GM12878 (cell line): ENCODE results near the gene MKX. TPM values are rescaled to one million over a fixed set of nuclear protein-coding genes. Genes with fewer than 3 reads are reported as not detected.

Source experiments
- ATAC-seq: fragments of 200-7000 bp; cut with Tn5 transposase; 3 replicates; pipeline ENCODE4 v1.9.1; 2020; ENCODE audit warnings: mild to moderate bottlenecking, moderate library complexity
- BruUV-seq: library from RNA; stranded (reverse); fragments of 400-500 nt; replicated peaks from 2 replicates; lab custom pipeline; 2021; lab: Mats Ljungman, UMichigan
- CTCF ChIA-PET: fragments of 300-600 bp; sonication (Branson Sonifier 250); formaldehyde crosslinking; extraction: SDS; loops from one replicate; lab custom pipeline; 2021; ENCODE audit warnings: inconsistent platforms; lab: Yijun Ruan, JAX
- POLR2A ChIA-PET: fragments of 350-600 bp; formaldehyde crosslinking; extraction: SDS; loops from one replicate; lab custom pipeline; 2021; ENCODE audit warnings: inconsistent platforms; lab: Charles Lee
- RAD21 ChIA-PET: fragments of 300-600 bp; sonication (Branson Sonifier 250); formaldehyde crosslinking; loops from one replicate; lab custom pipeline; 2023; ENCODE audit warnings: antibody characterized with exemption; ENCODE audit not compliant: unreplicated experiment; lab: Charles Lee
- SMC1A ChIA-PET: fragments of 300-600 bp; sonication (Branson Sonifier 250); formaldehyde crosslinking; loops from one replicate; lab custom pipeline; 2023; ENCODE audit not compliant: unreplicated experiment, uncharacterized antibody; lab: Charles Lee
- DNase-seq: peaks from one replicate; pipeline ENCODE4 v3.0.0-alpha.2; 2011; ENCODE audit warnings: low read depth, low spot score
- FAIRE-seq: peaks from 3 replicates; lab custom pipeline; 2011; peaks lifted over from hg19 to GRCh38; lab: Jason Lieb, UNC
- H2AFZ ChIP-seq: 2 replicates; pipeline ENCODE4 v1.6.0; 2011; ENCODE audit warnings: low read depth, low read length, control low read depth; ENCODE audit not compliant: control insufficient read depth
- H3K27ac ChIP-seq: 2 replicates; pipeline ENCODE4 v1.5.1; 2011; ENCODE audit warnings: control low read depth; ENCODE audit not compliant: control insufficient read depth, insufficient read depth
- H3K27me3 ChIP-seq, 2 experiments: replicated peaks in 1 of 2; 2 replicates each; pipeline versions ENCODE4 v1.6.0 to v1.6.1; 2011; ENCODE audit warnings: low read length in 1 of 2; ENCODE audit not compliant: control insufficient read depth in 2 of 2, insufficient read depth in 2 of 2
- H3K36me3 ChIP-seq, 2 experiments: 2 replicates each; pipeline ENCODE4 v1.5.1; 2011; ENCODE audit warnings: low read length in 1 of 2; ENCODE audit not compliant: control insufficient read depth in 2 of 2, insufficient read depth in 2 of 2
- H3K4me1 ChIP-seq: 2 replicates; pipeline ENCODE4 v1.6.1; 2011; ENCODE audit warnings: mild to moderate bottlenecking, low read length, moderate library complexity, mixed read lengths; ENCODE audit not compliant: control insufficient read depth, insufficient read depth
- H3K4me2 ChIP-seq: 2 replicates; pipeline ENCODE4 v1.6.0; 2011; ENCODE audit warnings: control low read depth; ENCODE audit not compliant: control insufficient read depth, insufficient read depth
- H3K4me3 ChIP-seq: fragments of 200-600 bp; sonication (generic); 2 replicates; pipeline ENCODE4 v1.5.1; 2016
- H3K79me2 ChIP-seq: 2 replicates; pipeline ENCODE4 v1.6.0; 2011; ENCODE audit warnings: low read length; ENCODE audit not compliant: control insufficient read depth, insufficient read depth
- H3K9ac ChIP-seq: 2 replicates; pipeline ENCODE4 v1.8.0; 2011; ENCODE audit warnings: low read length, control low read depth, mixed read lengths; ENCODE audit not compliant: control insufficient read depth, insufficient read depth
- H3K9me3 ChIP-seq: replicated peaks from 3 replicates; pipeline ENCODE4 v1.5.1; 2011; ENCODE audit warnings: mild to moderate bottlenecking, low read length; ENCODE audit not compliant: control insufficient read depth, insufficient read depth
- H4K20me1 ChIP-seq: 2 replicates; pipeline ENCODE4 v1.6.0; 2011; ENCODE audit not compliant: control insufficient read depth, insufficient read depth
- CREB1 ChIP-seq: IDR thresholded peaks from 2 replicates; pipeline ENCODE4 v1.6.1; 2012; ENCODE audit warnings: low read depth, mild to moderate bottlenecking, inconsistent platforms
- ESRRA ChIP-seq: IDR thresholded peaks from 2 replicates; pipeline ENCODE4 v1.6.1; 2012; ENCODE audit warnings: mild to moderate bottlenecking, low read length, improper control_type of control experiment
- GABPA ChIP-seq: IDR thresholded peaks from 2 replicates; pipeline ENCODE4 v1.6.1; 2014; ENCODE audit warnings: antibody characterized with exemption, low read depth, mild to moderate bottlenecking, inconsistent platforms
- HCFC1 ChIP-seq: fragments of 150-350 bp; IDR thresholded peaks from 2 replicates; pipeline ENCODE4 v1.6.1; 2014; ENCODE audit warnings: low read length
- KAT2A ChIP-seq: conservative IDR thresholded peaks from 2 replicates; pipeline ENCODE4 v1.6.1; 2011; ENCODE audit warnings: low read depth, low read length; ENCODE audit not compliant: control insufficient read depth
- MXI1 ChIP-seq: fragments of 150-350 bp; IDR thresholded peaks from 2 replicates; pipeline ENCODE4 v1.6.1; 2011; ENCODE audit warnings: low read depth, mild to moderate bottlenecking, inconsistent platforms, low read length, improper control_type of control experiment
- NFIC ChIP-seq: IDR thresholded peaks from 2 replicates; pipeline ENCODE4 v1.6.1; 2012; ENCODE audit warnings: low read depth, mild to moderate bottlenecking, inconsistent platforms, low read length, moderate library complexity
- NR2C2 ChIP-seq: IDR thresholded peaks from 2 replicates; pipeline ENCODE4 v1.6.1; 2011; ENCODE audit warnings: borderline replicate concordance, low read depth; ENCODE audit not compliant: control insufficient read depth, insufficient read length
- POLR2AphosphoS2 ChIP-seq: IDR thresholded peaks from 2 replicates; pipeline ENCODE4 v1.6.1; 2011; ENCODE audit warnings: low read depth, mild to moderate bottlenecking, low read length, improper control_type of control experiment, moderate library complexity
- RAD21 ChIP-seq: IDR thresholded peaks from 2 replicates; pipeline ENCODE4 v1.6.1; 2011; ENCODE audit warnings: mild to moderate bottlenecking, low read depth, low read length, moderate library complexity; ENCODE audit not compliant: insufficient read depth
- SIX5 ChIP-seq: IDR thresholded peaks from 2 replicates; pipeline ENCODE4 v1.6.1; 2011; ENCODE audit warnings: mild to moderate bottlenecking, low read depth, low read length, moderate library complexity; ENCODE audit not compliant: severe bottlenecking
- SPI1 ChIP-seq: IDR thresholded peaks from 2 replicates; pipeline ENCODE4 v1.6.1; 2011; ENCODE audit warnings: low read depth, mild to moderate bottlenecking, low read length, moderate library complexity, borderline replicate concordance; ENCODE audit not compliant: insufficient read depth
- SREBF1 ChIP-seq: IDR thresholded peaks from 2 replicates; pipeline ENCODE4 v1.6.1; 2012; ENCODE audit warnings: mild to moderate bottlenecking, low read length
- SRF ChIP-seq, 2 experiments: IDR thresholded peaks; 2 replicates each; pipeline ENCODE4 v1.6.1; 2011; ENCODE audit warnings: low read depth in 2 of 2, low read length in 2 of 2, mild to moderate bottlenecking in 1 of 2, moderate library complexity in 1 of 2
- ZBED1 ChIP-seq: IDR thresholded peaks from 2 replicates; pipeline ENCODE4 v1.6.1; 2016; ENCODE audit warnings: borderline replicate concordance
- WGBS: methylation state at CpG from one replicate; pipeline ENCODE4 v1.1.6; 2016; ENCODE audit warnings: low lambda C conversion rate; ENCODE audit not compliant: insufficient replicate concordance, insufficient coverage; ENCODE audit errors: missing lambda C conversion rate; 5-methylcytosine and 5-hydroxymethylcytosine counted together
- in situ Hi-C: fragments of 300-500 bp; cut with MboI; formaldehyde crosslinking; loops from 9 replicates; pipeline ENCODE4 v1.14.3; 2018; ENCODE audit warnings: mixed read lengths
- intact Hi-C: fragments of 100-400 bp; cut with micrococcal nuclease; formaldehyde crosslinking; loops from one replicate; pipeline ENCODE4 v1.14.2; 2022; ENCODE audit not compliant: unreplicated experiment
- polyA plus RNA-seq, 11 experiments: library from polyadenylated mRNA; depleted of rRNA in 4 of 11; unstranded in 6 of 11; stranded (reverse) in 5 of 11; fragments of >200 nt; fragmentation: Nextera tagmentation in 4 of 11; fragmentation: Illumina TruSeq in 1 of 11; extraction: Ambion mirVana in 4 of 11; extraction: Trizol in 1 of 11; gene quantifications; 1 replicate in 1 of 11; 2 replicates in 10 of 11; pipeline versions ENCODE4 v1.2.1 to v1.2.3, GENCODE V29; 2011 to 2016; ENCODE audit warnings: inconsistent platforms in 2 of 11, missing spikeins in 2 of 11, low read depth in 1 of 11
- total RNA-seq, 4 experiments: library from RNA; depleted of rRNA in 3 of 4; stranded (reverse); fragments of >200 nt in 3 of 4; fragmentation: Illumina TruSeq in 1 of 4; extraction: Trizol in 1 of 4; gene quantifications; 2 replicates each; pipeline versions ENCODE4 v1.2.1 to v1.2.3, GENCODE V29; 2013 to 2021
- TF ChIP-seq, protein P1 (sequence below): fragments of 150-350 bp; IDR thresholded peaks from 2 replicates; pipeline ENCODE4 v1.6.1; 2014; ENCODE audit warnings: mild to moderate bottlenecking, low read depth, low read length
- TF ChIP-seq, protein P2 (sequence below): IDR thresholded peaks from 2 replicates; pipeline ENCODE4 v1.6.1; 2012; ENCODE audit warnings: mild to moderate bottlenecking, low read depth, low read length

MKX gene
- total and polyA plus RNA-seq, 10 of the 15 experiments (the other 5 are each of a cell fraction or from before 2014, with no cell fraction given): not detected

DNA sequence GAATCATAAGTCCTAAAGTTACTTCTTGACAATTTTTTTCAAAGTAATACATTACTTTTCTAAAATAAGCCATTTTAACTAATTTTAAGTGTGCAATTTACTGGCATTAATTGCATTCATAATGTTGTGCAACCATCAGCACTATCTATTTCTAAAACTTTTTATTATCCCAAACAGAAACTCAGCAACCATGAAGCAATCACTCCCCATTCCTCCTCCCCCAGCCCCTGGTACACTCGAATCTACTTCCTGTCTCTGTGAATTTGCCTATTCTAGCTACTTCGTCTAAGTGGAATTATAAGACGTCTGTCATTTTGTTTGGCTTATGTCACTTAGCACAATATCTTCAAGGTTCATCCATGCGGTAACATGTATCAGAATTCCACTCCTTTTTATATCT lies 84.9 kb downstream of the MKX start:
- BruUV-seq: no TSS peak
- SMC1A ChIA-PET: no interaction called here
- 12% methylated on average over 4 of the region's 4 CpGs for WGBS

DNA sequence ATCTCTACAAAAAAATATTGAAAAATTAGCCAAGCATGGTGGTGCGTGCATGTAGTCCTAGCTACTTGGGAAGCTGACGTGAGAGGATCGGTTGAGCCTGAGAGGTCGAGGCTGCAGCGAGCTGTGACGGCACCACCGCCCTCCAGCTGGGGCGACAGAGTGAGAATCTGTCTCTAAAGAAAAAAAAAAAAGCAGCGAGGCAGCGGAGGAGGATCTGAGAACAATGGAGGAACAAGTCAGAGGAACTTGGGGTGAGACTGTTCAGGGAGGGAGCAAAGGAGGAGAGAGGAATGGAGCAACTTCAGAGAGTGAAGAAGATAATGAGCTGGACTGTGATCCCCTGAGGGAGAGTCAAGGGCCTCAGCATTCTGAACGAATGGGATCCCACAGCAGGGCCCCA lies 85.4 kb downstream of the MKX start:
- DNase-seq (no peak), ATAC-seq (no peak), FAIRE-seq (no peak)
- no peaks in the 10 kb centered on the region for H3K27me3 ChIP-seq
- no peak overlapping the region for H3K4me2 ChIP-seq
- H3K36me3 ChIP-seq: no peaks in the 10 kb centered on the region
- no peak overlapping the region for H2AFZ ChIP-seq
- H3K9ac ChIP-seq: no peak overlapping the region
- no peak overlapping the region for H3K4me3 ChIP-seq
- ChIA-PET CTCF (interaction anchor here (0.6 to 1.2 kb wide), 2 partner anchors 9 to 385 kb away, joined by 3 read pairs; no protein-coding TSS in a partner anchor), POLR2A (no interaction called here), RAD21 (no interaction called here), SMC1A (no interaction called here)
- no peaks in the 10 kb centered on the region for H3K79me2 ChIP-seq
- no peak overlapping the region for H3K27ac ChIP-seq
- H3K9me3 ChIP-seq: no peaks in the 10 kb centered on the region
- 49% methylated on average over 10 of the region's 11 CpGs for WGBS
- no peaks in the 10 kb centered on the region for H3K4me1 ChIP-seq
- H4K20me1 ChIP-seq: no peaks in the 10 kb centered on the region
- intact Hi-C loops (no loop called here), in situ Hi-C loops (no loop called here)
- BruUV-seq: no TSS peak
- TF ChIP-seq NFIC (no peak), ZBED1 (no peak), KAT2A (no peak), SPI1 (no peak), ESRRA (no peak), SRF (IDR thresholded peaks at IDR 0.05; ENCODE audit: low read depth in 2 of 2, low read length in 2 of 2) (no peak), RAD21 (no peak), POLR2AphosphoS2 (no peak), CREB1 (no peak)
- TF ChIP-seq, protein P1, sequence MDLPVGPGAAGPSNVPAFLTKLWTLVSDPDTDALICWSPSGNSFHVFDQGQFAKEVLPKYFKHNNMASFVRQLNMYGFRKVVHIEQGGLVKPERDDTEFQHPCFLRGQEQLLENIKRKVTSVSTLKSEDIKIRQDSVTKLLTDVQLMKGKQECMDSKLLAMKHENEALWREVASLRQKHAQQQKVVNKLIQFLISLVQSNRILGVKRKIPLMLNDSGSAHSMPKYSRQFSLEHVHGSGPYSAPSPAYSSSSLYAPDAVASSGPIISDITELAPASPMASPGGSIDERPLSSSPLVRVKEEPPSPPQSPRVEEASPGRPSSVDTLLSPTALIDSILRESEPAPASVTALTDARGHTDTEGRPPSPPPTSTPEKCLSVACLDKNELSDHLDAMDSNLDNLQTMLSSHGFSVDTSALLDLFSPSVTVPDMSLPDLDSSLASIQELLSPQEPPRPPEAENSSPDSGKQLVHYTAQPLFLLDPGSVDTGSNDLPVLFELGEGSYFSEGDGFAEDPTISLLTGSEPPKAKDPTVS: no peak
- TF ChIP-seq, protein P2, sequence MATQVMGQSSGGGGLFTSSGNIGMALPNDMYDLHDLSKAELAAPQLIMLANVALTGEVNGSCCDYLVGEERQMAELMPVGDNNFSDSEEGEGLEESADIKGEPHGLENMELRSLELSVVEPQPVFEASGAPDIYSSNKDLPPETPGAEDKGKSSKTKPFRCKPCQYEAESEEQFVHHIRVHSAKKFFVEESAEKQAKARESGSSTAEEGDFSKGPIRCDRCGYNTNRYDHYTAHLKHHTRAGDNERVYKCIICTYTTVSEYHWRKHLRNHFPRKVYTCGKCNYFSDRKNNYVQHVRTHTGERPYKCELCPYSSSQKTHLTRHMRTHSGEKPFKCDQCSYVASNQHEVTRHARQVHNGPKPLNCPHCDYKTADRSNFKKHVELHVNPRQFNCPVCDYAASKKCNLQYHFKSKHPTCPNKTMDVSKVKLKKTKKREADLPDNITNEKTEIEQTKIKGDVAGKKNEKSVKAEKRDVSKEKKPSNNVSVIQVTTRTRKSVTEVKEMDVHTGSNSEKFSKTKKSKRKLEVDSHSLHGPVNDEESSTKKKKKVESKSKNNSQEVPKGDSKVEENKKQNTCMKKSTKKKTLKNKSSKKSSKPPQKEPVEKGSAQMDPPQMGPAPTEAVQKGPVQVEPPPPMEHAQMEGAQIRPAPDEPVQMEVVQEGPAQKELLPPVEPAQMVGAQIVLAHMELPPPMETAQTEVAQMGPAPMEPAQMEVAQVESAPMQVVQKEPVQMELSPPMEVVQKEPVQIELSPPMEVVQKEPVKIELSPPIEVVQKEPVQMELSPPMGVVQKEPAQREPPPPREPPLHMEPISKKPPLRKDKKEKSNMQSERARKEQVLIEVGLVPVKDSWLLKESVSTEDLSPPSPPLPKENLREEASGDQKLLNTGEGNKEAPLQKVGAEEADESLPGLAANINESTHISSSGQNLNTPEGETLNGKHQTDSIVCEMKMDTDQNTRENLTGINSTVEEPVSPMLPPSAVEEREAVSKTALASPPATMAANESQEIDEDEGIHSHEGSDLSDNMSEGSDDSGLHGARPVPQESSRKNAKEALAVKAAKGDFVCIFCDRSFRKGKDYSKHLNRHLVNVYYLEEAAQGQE: no peak

More for the DNA sequence above, 84.9 kb downstream of the MKX start:
- intact Hi-C loops: no loop called here
- H3K4me1 ChIP-seq: no peaks in the 10 kb centered on the region
- no peaks in the 10 kb centered on the region for H3K36me3 ChIP-seq
- no peaks in the 10 kb centered on the region for H3K79me2 ChIP-seq
- ChIA-PET RAD21 (no interaction called here), POLR2A (no interaction called here), CTCF (interaction anchor here (0.6 to 1.2 kb wide), 3 partner anchors 9 to 385 kb away, joined by 3 to 5 read pairs (median 3); no protein-coding TSS in a partner anchor)
- no peak overlapping the region for H3K9ac ChIP-seq
- H3K4me3 ChIP-seq: no peak overlapping the region
- no peak for DNase-seq
- H2AFZ ChIP-seq: no peak overlapping the region
- no peaks in the 10 kb centered on the region for H3K27me3 ChIP-seq
- H3K4me2 ChIP-seq: no peak overlapping the region
- TF ChIP-seq MXI1 (no peak), SREBF1 (no peak), SIX5 (no peak), HCFC1 (no peak), GABPA (no peak), NR2C2 (no peak)
- TF ChIP-seq, all 136 proteins: peak for 0
- Histone ChIP-seq H4K20me1 (no peaks in the 10 kb centered on the region), H3K27ac (no peak overlapping the region), H3K9me3 (no peaks in the 10 kb centered on the region)
- in situ Hi-C loops: no loop called here
- FAIRE-seq: no peak
- ATAC-seq: no peak
